Heart right ventricle (tissue), 16 donors: ENCODE results near the gene PARP1. TPM values are rescaled to one million over a fixed set of nuclear protein-coding genes. Genes with fewer than 3 reads are reported as not detected.

Experiments
- ATAC-seq, 8 donors: fragments of 200-7000 bp; cut with Tn5 transposase; one replicate each; pipeline ENCODE4 v1.9.1; 2020; ENCODE audit warnings: mild to moderate bottlenecking in 8 of 8, moderate library complexity in 8 of 8, moderate number of reproducible peaks in 1 of 8
- DNase-seq, 2 donors: peaks; one replicate each; pipeline ENCODE4 v3.0.0-alpha.2; 2020
- H3K27ac ChIP-seq, 10 donors: fragments of 200-600 bp; sonication (generic) in 2 of 10; one replicate each; pipeline versions ENCODE4 v1.5.0 to v1.8.0; 2020 to 2022; ENCODE audit warnings: mild to moderate bottlenecking in 3 of 10
- H3K27me3 ChIP-seq, 7 donors: fragments of 200-600 bp; one replicate each; pipeline ENCODE4 v1.8.0; 2021 to 2022; ENCODE audit warnings: mild to moderate bottlenecking in 2 of 7
- H3K36me3 ChIP-seq, 9 donors: fragments of 200-600 bp; sonication (generic) in 1 of 9; one replicate each; pipeline versions ENCODE4 v1.5.0 to v1.8.0; 2020 to 2022; ENCODE audit warnings: mild to moderate bottlenecking in 2 of 9
- H3K4me1 ChIP-seq, 9 donors: fragments of 200-600 bp; sonication (generic) in 1 of 9; one replicate each; pipeline versions ENCODE4 v1.5.0 to v1.8.0; 2020 to 2022; ENCODE audit warnings: mild to moderate bottlenecking in 4 of 9
- H3K4me3 ChIP-seq, 10 donors: fragments of 200-600 bp; sonication (generic) in 2 of 10; one replicate each; pipeline versions ENCODE4 v1.5.0 to v1.8.0; 2020 to 2022; ENCODE audit warnings: mild to moderate bottlenecking in 7 of 10, moderate library complexity in 2 of 10
- H3K9me3 ChIP-seq, 11 donors: fragments of 200-600 bp in 10 of 11; sonication (generic) in 2 of 11; one replicate each; pipeline versions ENCODE4 v1.5.0 to v1.8.0; 2013 to 2022; ENCODE audit warnings: mild to moderate bottlenecking in 2 of 11, control low read depth in 1 of 11, moderate library complexity in 1 of 11
- WGBS, 2 donors: extraction: QIAGEN DNeasy Blood & Tissue Kit; methylation state at CpG; one replicate each; pipeline ENCODE4 v1.1.7; 2013; ENCODE audit warnings: inconsistent platforms in 1 of 2; 5-methylcytosine and 5-hydroxymethylcytosine counted together
- intact Hi-C, 10 donors: fragments of 100-400 bp; cut with DNase I; formaldehyde crosslinking; loops; one replicate each; pipeline versions ENCODE4 v1.11.1 to v1.14.2; 2022
- polyA plus RNA-seq, 2 donors: library from polyadenylated mRNA; stranded (reverse); fragments of 200-250 nt; gene quantifications; one replicate each; pipeline ENCODE4 v1.2.3, GENCODE V29; 2013
- total RNA-seq, 10 donors: library from RNA; stranded (reverse); fragmentation: NEBNext Ultra II Directional in 3 of 10; extraction: Animal tissue kit (Norgen Biotek cat#: 25700) in 3 of 10; gene quantifications; one replicate each; pipeline versions ENCODE4 v1.2.1 to v1.2.4, GENCODE V29; 2021 to 2023
- TF ChIP-seq, protein P1 (sequence below), 9 donors: fragments of 200-600 bp; sonication (generic) in 2 of 9; IDR thresholded peaks; one replicate each; pipeline versions ENCODE4 v1.5.0 to v1.8.0; 2021 to 2022; ENCODE audit warnings: antibody characterized with exemption in 9 of 9, mild to moderate bottlenecking in 5 of 9, moderate library complexity in 1 of 9
- donor health status: Arrhythmogenic right ventricular cardiomyopathy.
- donor health status: ischemic (EF 13 %, LVEDD 7.1; RV severe dilation, severe dysfunction).
- donor health status: healthy with polysubstance abuse.
- donor health status: DM: no; HTN: yes; CAD: no.
- donor health status: DM: no; HTN: no; CAD: no.
- donor health status: ischemic (EF 25% LVEDD 6.9; RV normal size, moderate dysfunction).
- donor health status: ischemic (EF 25% LVEDD 5.7; RV mildly dilated, moderate dysfunction).
- donor health status: healthy.
- donor health status: DM: yes; HTN: yes; CAD: no.
- donor health status: Ischemic cardiomyopathy.
- donor health status: ischemic (EF 35%, LVEDD 5.7; RV mildly dilated, moderate dysfunction).
- donor health status: nonischemic (EF 11% LVEDD 7.7; RV severe dilation, severe dysfunction).
- donor health status: DM: yes; HTN: yes; CAD: no.
- donor health status: PGD.
- donor health status: ischemic (EF 29% LVEDD 5.4; RV normal size, mild dysfunction).
- donor health status: nonischemic (EF 23%, LVEDD 6.1; RV moderate dilation, normal function).

The PARP1 gene
- total and polyA plus RNA-seq, 12 donors, result 36.1 to 154 (median 110) TPM

DNA sequence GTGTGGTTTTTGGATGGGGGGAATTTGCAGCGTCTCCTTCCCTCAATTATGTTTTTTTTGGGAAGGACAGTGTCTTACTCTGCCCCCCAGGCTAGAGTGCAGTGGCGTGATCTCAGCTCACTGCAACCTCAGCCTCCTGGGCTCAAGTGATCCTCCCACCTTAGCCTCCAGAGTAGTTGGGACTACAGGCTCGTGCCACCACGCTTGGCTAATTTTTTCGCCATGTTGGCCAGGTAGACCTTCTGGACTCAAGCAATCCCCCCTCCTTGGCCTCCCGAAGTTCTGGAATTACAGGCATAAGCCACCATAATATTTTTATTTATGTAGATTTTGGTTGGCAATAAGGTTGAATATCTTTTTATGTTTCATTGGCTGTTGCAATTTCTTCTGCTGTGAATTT lies 9.5 kb upstream of the PARP1 start:
- Histone ChIP-seq H3K4me3 (no peak overlapping the region), H3K9me3 (no peaks in the 10 kb centered on the region), H3K4me1 (no peaks in the 10 kb centered on the region), H3K27ac (no peak overlapping the region), H3K36me3 (no peaks in the 10 kb centered on the region), H3K27me3 (no peaks in the 10 kb centered on the region)
- TF ChIP-seq, protein P1, sequence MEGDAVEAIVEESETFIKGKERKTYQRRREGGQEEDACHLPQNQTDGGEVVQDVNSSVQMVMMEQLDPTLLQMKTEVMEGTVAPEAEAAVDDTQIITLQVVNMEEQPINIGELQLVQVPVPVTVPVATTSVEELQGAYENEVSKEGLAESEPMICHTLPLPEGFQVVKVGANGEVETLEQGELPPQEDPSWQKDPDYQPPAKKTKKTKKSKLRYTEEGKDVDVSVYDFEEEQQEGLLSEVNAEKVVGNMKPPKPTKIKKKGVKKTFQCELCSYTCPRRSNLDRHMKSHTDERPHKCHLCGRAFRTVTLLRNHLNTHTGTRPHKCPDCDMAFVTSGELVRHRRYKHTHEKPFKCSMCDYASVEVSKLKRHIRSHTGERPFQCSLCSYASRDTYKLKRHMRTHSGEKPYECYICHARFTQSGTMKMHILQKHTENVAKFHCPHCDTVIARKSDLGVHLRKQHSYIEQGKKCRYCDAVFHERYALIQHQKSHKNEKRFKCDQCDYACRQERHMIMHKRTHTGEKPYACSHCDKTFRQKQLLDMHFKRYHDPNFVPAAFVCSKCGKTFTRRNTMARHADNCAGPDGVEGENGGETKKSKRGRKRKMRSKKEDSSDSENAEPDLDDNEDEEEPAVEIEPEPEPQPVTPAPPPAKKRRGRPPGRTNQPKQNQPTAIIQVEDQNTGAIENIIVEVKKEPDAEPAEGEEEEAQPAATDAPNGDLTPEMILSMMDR (IDR thresholded peaks at IDR 0.05), result no peak
- 79 to 83% methylated on average over 6 of the region's 6 CpGs for WGBS, 2 donors
- ATAC-seq (no peak), DNase-seq (no peak)
- intact Hi-C loops, result loop anchor here in 1 of 10 donors (10.0 kb wide), 1 partner anchor 417 kb away; no protein-coding TSS in a partner anchor

DNA sequence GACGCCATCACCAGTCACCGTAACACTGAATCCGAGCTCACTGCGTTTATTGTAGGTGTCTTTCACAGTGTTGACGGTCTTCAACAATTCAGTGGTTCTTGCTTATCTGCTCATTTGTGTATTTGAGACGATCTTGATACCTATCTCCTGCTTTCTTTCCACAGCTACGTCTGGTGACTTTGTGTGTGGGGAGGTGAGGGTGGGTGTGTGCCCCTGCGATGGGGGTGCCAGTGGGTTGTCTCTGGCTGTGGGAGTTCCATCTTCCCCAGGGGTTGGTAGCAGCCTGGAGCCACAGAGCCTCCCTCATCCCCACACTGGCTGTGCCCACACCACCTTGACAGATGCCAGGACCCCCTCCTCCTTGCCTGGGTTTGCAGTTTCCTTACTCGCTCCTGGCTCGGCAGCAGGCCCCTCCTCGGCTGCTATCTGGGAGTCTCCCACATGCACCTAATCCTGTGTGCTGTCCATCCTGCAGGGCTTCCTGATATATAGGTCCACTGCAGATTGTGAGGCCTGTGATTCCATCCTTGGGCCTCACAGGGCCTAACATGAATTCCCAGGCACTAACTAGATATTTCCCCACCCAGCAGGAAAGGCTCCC lies 6.3 kb upstream of the PARP1 start:
- Histone ChIP-seq H3K36me3 (no peaks in the 10 kb centered on the region), H3K9me3 (no peaks in the 10 kb centered on the region), H3K4me1 (no peaks in the 10 kb centered on the region), H3K4me3 (no peak overlapping the region), H3K27ac (no peak overlapping the region), H3K27me3 (no peaks in the 10 kb centered on the region)
- 72 to 77% methylated on average over 11 of the region's 11 CpGs for WGBS, 2 donors
- TF ChIP-seq, protein P1 (IDR thresholded peaks at IDR 0.05), result no peak
- DNase-seq (no peak), ATAC-seq (peak in 1 of 8 donors; percentile 27)
- intact Hi-C loops, result loop anchor here in 1 of 10 donors (10.0 kb wide), 1 partner anchor 421 kb away; no protein-coding TSS in a partner anchor

DNA sequence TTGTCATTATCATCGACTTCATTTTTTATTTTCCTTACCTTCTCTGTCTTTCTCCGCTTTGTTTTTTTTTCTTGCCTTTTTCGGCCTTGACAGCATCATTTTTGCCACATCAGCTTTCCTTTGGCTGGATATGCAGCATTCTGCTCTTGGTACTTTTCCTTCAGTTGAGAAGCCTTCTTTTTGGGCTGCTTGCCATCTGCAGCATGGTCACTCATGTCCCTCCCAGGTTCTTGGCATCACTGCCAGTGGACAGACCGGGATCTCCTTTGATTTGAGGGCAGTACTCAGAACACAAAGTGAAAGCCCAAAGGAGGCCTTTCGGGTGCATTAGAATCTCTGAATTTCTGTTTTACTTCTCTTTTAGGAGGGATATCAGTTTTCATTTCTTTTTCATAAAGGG lies 3.7 kb upstream of the PARP1 start:
- Histone ChIP-seq H3K27me3 (no peaks in the 10 kb centered on the region), H3K4me1 (peaks cover 5 to 12% (median 5%) of the 10 kb centered on the region in 9 donors), H3K4me3 (no peak overlapping the region), H3K27ac (no peak overlapping the region), H3K9me3 (no peaks in the 10 kb centered on the region), H3K36me3 (no peaks in the 10 kb centered on the region)
- ATAC-seq (no peak), DNase-seq (no peak)
- intact Hi-C loops, result loop anchor here in 1 of 10 donors (10.0 kb wide), 1 partner anchor 423 kb away; no protein-coding TSS in a partner anchor
- TF ChIP-seq, protein P1 (IDR thresholded peaks at IDR 0.05), result no peak
- WGBS, 2 donors, result 66 to 78% methylated on average over 5 of the region's 5 CpGs

GRCh38 chr1:226410958-226411357 lies 3.1 kb upstream of the PARP1 start:
- peaks cover 6 to 18% (median 12%) of the 10 kb centered on the region in 9 donors for H3K4me1 ChIP-seq
- intact Hi-C loops, result loop anchor here in 1 of 10 donors (10.0 kb wide), 1 partner anchor 424 kb away; no protein-coding TSS in a partner anchor
- H3K27me3 ChIP-seq, result no peaks in the 10 kb centered on the region
- no peaks in the 10 kb centered on the region for H3K36me3 ChIP-seq
- no peak overlapping the region for H3K4me3 ChIP-seq
- TF ChIP-seq, protein P1 (IDR thresholded peaks at IDR 0.05), result no peak
- H3K9me3 ChIP-seq, result no peaks in the 10 kb centered on the region
- DNase-seq, result no peak
- 91 to 93% methylated on average over 2 of the region's 2 CpGs for WGBS, 2 donors
- ATAC-seq, result no peak
- no peak overlapping the region for H3K27ac ChIP-seq
